Astrocyte of the cerebellum (primary cell): Measurements from ENCODE around the gene RPL15.
A peak's percentile ranks its signal among the peaks of the same experiment; 100 is the strongest.
"Not testable (repeated sequence)": the region's sequence is repeated elsewhere in the genome, so short reads cannot be mapped to it uniquely, and the experiment has no call there.

ENCODE experiments used
- DNase-seq: peaks from one replicate; pipeline ENCODE4 v3.0.0-alpha.2; 2011; ENCODE audit warnings: low read depth
- H3K4me3 ChIP-seq: 2 replicates; pipeline ENCODE4 v1.5.1; 2011; ENCODE audit warnings: mild to moderate bottlenecking, low read depth, low read length, moderate library complexity
- CTCF ChIP-seq: IDR thresholded peaks from 2 replicates; pipeline ENCODE4 v1.5.1; 2012; ENCODE audit warnings: low read length, low read depth, moderate library complexity, mild to moderate bottlenecking; ENCODE audit errors: missing control alignments
- in situ Hi-C: cut with HindIII; loops from 2 replicates; pipeline ENCODE4 v1.10.0; 2017; ENCODE audit warnings: low sequenced_read_pairs

The RPL15 gene

GRCh38 chr3:23909341-23909740 is 7.6 kb upstream of the RPL15 start:
- in situ Hi-C loops, result no loop called here
- H3K4me3 ChIP-seq, result no peak overlapping the region
- TF ChIP-seq CTCF, result no peak
- no peak for DNase-seq

GRCh38 chr3:23911397-23911796 is 5.5 kb upstream of the RPL15 start:
- in situ Hi-C loops, result no loop called here
- no peak for DNase-seq
- no peak for TF ChIP-seq CTCF
- H3K4me3 ChIP-seq, result no peak overlapping the region

- in situ Hi-C loops, DNase-seq, H3K4me3 ChIP-seq: not testable (repeated sequence)
Observed at GRCh38 chr3:23912335-23912734, 4.6 kb upstream of the RPL15 start.

GRCh38 chr3:23913182-23913581 is 3.8 kb upstream of the RPL15 start:
- in situ Hi-C loops, result no loop called here
- no peak overlapping the region for H3K4me3 ChIP-seq
- no peak for TF ChIP-seq CTCF
- DNase-seq, result no peak

- DNase-seq, result no peak
- no peak overlapping the region for H3K4me3 ChIP-seq
- in situ Hi-C loops, result no loop called here
- TF ChIP-seq CTCF, result no peak
Observed at GRCh38 chr3:23913873-23914743, 2.8 kb upstream of the RPL15 start.

- peak; percentile 76 for DNase-seq
- TF ChIP-seq CTCF, result no peak
- H3K4me3 ChIP-seq, result peak overlapping the region; percentile 57
- in situ Hi-C loops, result no loop called here
Observed at GRCh38 chr3:23915537-23916108, 1.3 kb upstream of the RPL15 start.
